ENCODE results near the gene CRB2. TPM values are rescaled to one million over a fixed set of nuclear protein-coding genes. Genes with fewer than 3 reads are reported as not detected.

CRB2 gene
- total RNA-seq, 1 donor from 2014 or later, result not detected

DNA sequence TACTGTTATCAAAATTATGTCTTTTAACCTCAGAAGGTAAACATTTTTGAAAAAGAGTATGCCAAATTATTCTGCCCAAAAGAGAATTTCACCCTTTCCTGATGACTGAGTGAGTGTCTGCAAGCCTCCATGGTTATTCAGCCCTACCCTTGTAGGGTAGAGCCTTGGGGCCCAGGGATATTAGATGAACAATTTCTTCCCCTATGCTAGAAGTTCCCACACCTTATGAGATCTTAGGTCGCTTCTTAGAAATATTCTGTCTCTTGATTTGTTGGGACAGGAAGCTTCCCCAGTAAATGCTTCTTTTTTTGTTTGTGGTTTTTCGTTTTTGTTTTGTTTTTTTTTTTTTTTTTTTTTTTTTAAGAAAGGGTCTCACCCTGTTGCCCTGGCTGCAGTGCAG, 3.1 kb downstream of the CRB2 start:
- H3K4me3 Mint-ChIP-seq, result no peak overlapping the region
- no peak for DNase-seq
- no peaks in the 10 kb centered on the region for H3K9me3 Mint-ChIP-seq
- intact Hi-C loops (cut with micrococcal nuclease), result loop anchor here (10.0 kb wide), 1 partner anchor 894 kb away; no protein-coding TSS in a partner anchor
- no peak overlapping the region for H3K27ac Mint-ChIP-seq
- H3K36me3 Mint-ChIP-seq (ENCODE audit: low read depth), result no peaks in the 10 kb centered on the region
- no peaks in the 10 kb centered on the region for H3K27me3 Mint-ChIP-seq
- peaks cover 17% of the 10 kb centered on the region for H3K4me1 Mint-ChIP-seq

GRCh38 chr9:123359546-123359945, 3.5 kb downstream of the CRB2 start:
- Mint-ChIP-seq H3K4me1 (peaks cover 15% of the 10 kb centered on the region), H3K4me3 (no peak overlapping the region), H3K36me3 (ENCODE audit: low read depth) (no peaks in the 10 kb centered on the region), H3K27me3 (no peaks in the 10 kb centered on the region), H3K27ac (no peak overlapping the region), H3K9me3 (no peaks in the 10 kb centered on the region)
- intact Hi-C loops (cut with micrococcal nuclease), result loop anchor here (10.0 kb wide), 1 partner anchor 895 kb away; no protein-coding TSS in a partner anchor
- DNase-seq, result no peak

DNA sequence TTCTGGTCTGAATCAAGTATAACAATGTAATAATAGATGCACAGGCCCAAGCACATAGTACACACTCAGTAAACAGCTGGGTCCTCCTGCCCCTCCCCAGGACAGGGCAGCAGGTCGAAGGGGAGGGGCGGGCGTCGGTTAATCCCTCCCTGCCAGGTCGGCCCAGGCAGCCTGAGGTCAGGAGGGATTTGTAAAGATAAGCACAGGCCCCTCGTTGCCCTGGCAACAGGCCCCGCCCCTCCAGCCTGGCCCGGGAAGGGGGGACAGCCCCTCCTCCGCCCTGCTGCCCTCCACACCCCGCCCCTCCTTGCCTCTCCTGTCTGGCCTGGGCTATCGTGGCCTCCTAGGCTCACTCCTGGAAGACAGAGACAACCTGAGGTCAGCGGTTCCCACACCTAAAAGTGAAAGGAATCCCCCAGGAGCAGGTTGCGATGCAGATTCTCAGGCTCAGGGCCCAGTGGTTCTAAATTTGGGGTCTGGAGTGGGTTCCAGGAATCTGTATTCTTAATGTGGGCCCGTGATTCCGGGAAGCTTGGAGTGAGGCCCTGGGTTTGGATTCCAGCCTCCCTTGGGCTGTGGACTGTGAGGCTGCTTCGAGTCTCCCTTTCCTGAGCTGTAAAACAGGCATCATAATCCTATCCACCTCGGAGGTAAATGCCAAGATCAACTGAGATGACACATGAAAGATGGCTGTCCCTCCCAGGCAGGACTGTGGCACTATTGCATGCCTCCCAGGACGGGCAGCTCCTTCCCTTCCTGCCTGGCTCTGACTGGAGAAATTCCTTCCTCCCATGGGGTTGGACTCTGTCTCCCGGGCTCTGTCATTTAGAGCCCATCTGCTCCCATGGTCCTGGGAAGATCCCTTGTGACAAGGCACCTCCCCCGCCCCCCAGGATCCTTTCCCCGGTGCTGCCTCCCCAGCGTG, 4.4 kb downstream of the CRB2 start:
- no peak overlapping the region for H3K27ac Mint-ChIP-seq
- H3K4me3 Mint-ChIP-seq, result no peak overlapping the region
- H3K27me3 Mint-ChIP-seq, result peaks cover 2% of the 10 kb centered on the region
- intact Hi-C loops (cut with micrococcal nuclease), result no loop called here
- DNase-seq, result peak; percentile 80
- peaks cover 17% of the 10 kb centered on the region for H3K4me1 Mint-ChIP-seq
- H3K36me3 Mint-ChIP-seq (ENCODE audit: low read depth), result no peaks in the 10 kb centered on the region
- no peaks in the 10 kb centered on the region for H3K9me3 Mint-ChIP-seq

- Mint-ChIP-seq H3K36me3 (ENCODE audit: low read depth) (no peaks in the 10 kb centered on the region), H3K9me3 (no peaks in the 10 kb centered on the region), H3K27me3 (peaks cover 3% of the 10 kb centered on the region), H3K27ac (no peak overlapping the region), H3K4me1 (peaks cover 18% of the 10 kb centered on the region), H3K4me3 (no peak overlapping the region)
- no peak for DNase-seq
- intact Hi-C loops (cut with micrococcal nuclease), result no loop called here
These were observed 5.2 kb downstream of the CRB2 start for GRCh38 chr9:123361086-123361730.

- no peaks in the 10 kb centered on the region for H3K36me3 Mint-ChIP-seq (ENCODE audit: low read depth)
- no peak overlapping the region for H3K27ac Mint-ChIP-seq
- H3K9me3 Mint-ChIP-seq, result no peaks in the 10 kb centered on the region
- intact Hi-C loops (cut with micrococcal nuclease), result no loop called here
- no peak for DNase-seq
- peaks cover 3% of the 10 kb centered on the region for H3K27me3 Mint-ChIP-seq
- H3K4me1 Mint-ChIP-seq, result peaks cover 18% of the 10 kb centered on the region
- no peak overlapping the region for H3K4me3 Mint-ChIP-seq
These were observed 5.9 kb downstream of the CRB2 start for GRCh38 chr9:123361731-123362510.

DNA sequence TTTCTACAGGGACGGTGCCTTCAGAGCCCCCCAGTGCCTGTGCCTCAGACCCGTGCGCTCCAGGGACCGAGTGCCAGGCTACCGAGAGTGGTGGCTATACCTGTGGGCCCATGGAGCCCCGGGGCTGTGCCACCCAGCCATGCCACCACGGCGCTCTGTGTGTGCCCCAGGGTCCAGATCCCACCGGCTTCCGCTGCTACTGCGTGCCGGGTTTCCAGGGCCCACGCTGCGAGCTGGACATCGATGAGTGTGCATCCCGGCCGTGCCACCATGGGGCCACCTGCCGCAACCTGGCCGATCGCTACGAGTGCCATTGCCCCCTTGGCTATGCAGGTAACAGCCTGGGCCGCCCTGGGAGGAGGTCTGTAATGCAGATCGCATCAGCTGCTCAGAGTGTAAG, 6.9 kb downstream of the CRB2 start:
- intact Hi-C loops (cut with micrococcal nuclease), result no loop called here
- no peaks in the 10 kb centered on the region for H3K9me3 Mint-ChIP-seq
- H3K36me3 Mint-ChIP-seq (ENCODE audit: low read depth), result no peaks in the 10 kb centered on the region
- H3K27ac Mint-ChIP-seq, result no peak overlapping the region
- peaks cover 3% of the 10 kb centered on the region for H3K27me3 Mint-ChIP-seq
- H3K4me1 Mint-ChIP-seq, result peaks cover 18% of the 10 kb centered on the region
- H3K4me3 Mint-ChIP-seq, result no peak overlapping the region
- no peak for DNase-seq

GRCh38 chr9:123364241-123364824, 8.3 kb downstream of the CRB2 start:
- no peak for DNase-seq
- intact Hi-C loops (cut with micrococcal nuclease), result no loop called here
- Mint-ChIP-seq H3K4me3 (no peak overlapping the region), H3K36me3 (ENCODE audit: low read depth) (no peaks in the 10 kb centered on the region), H3K27ac (no peak overlapping the region), H3K4me1 (peaks cover 10% of the 10 kb centered on the region), H3K9me3 (no peaks in the 10 kb centered on the region), H3K27me3 (peaks cover 5% of the 10 kb centered on the region)

DNA sequence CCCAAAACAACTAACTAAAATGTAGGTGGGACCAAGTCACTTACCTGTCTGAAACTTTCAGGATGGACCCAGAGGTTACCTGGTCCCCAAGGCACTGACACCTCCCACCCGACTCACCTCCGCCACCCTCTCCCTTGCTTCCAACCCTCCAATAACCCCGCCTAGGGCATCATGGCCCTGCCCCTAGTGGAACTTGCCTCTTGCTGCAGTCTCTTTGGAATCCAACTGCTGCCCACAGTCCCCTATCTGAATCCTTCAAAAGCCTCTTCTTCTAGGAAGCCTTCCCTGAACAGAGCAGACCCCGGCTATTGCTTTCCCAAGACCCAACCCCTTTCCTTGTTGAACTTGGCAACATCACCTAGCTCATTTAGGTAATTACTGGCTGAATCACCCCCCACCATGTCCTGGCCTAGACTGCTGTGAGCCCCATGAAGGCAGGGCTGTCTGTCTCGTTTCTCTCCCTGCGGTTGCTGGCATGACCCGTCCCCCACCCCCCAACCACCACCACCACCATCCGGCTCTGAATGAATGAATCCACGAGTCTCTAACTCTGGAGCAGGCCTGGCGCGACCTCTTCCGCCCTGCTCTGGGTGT, 9.4 kb downstream of the CRB2 start:
- peaks cover 2% of the 10 kb centered on the region for H3K4me1 Mint-ChIP-seq
- no peak overlapping the region for H3K4me3 Mint-ChIP-seq
- no peaks in the 10 kb centered on the region for H3K36me3 Mint-ChIP-seq (ENCODE audit: low read depth)
- H3K9me3 Mint-ChIP-seq, result no peaks in the 10 kb centered on the region
- DNase-seq, result no peak
- peaks cover 8% of the 10 kb centered on the region for H3K27me3 Mint-ChIP-seq
- intact Hi-C loops (cut with micrococcal nuclease), result no loop called here
- H3K27ac Mint-ChIP-seq, result peak overlapping the region; percentile 26

- H3K27ac Mint-ChIP-seq, result no peak overlapping the region
- H3K36me3 Mint-ChIP-seq (ENCODE audit: low read depth), result no peaks in the 10 kb centered on the region
- peaks cover 2% of the 10 kb centered on the region for H3K4me1 Mint-ChIP-seq
- intact Hi-C loops (cut with micrococcal nuclease), result no loop called here
- DNase-seq, result no peak
- H3K9me3 Mint-ChIP-seq, result no peaks in the 10 kb centered on the region
- H3K27me3 Mint-ChIP-seq, result peaks cover 8% of the 10 kb centered on the region
- H3K4me3 Mint-ChIP-seq, result no peak overlapping the region
These were observed 10.0 kb downstream of the CRB2 start for GRCh38 chr9:123365881-123366528.

- Mint-ChIP-seq H3K36me3 (ENCODE audit: low read depth) (no peaks in the 10 kb centered on the region), H3K4me1 (peaks cover 2% of the 10 kb centered on the region), H3K4me3 (no peak overlapping the region), H3K27me3 (peaks cover 21% of the 10 kb centered on the region), H3K9me3 (no peaks in the 10 kb centered on the region), H3K27ac (no peak overlapping the region)
- intact Hi-C loops (cut with micrococcal nuclease), result no loop called here
- no peak for DNase-seq
These were observed 12.0 kb downstream of the CRB2 start for GRCh38 chr9:123368023-123368422.

- Mint-ChIP-seq H3K4me3 (no peak overlapping the region), H3K36me3 (ENCODE audit: low read depth) (no peaks in the 10 kb centered on the region), H3K27ac (no peak overlapping the region), H3K9me3 (no peaks in the 10 kb centered on the region), H3K4me1 (peaks cover 2% of the 10 kb centered on the region), H3K27me3 (peaks cover 21% of the 10 kb centered on the region)
- no peak for DNase-seq
- intact Hi-C loops (cut with micrococcal nuclease), result no loop called here
These were observed 12.6 kb downstream of the CRB2 start for GRCh38 chr9:123368536-123369153.

- H3K27ac Mint-ChIP-seq, result no peak overlapping the region
- peaks cover 25% of the 10 kb centered on the region for H3K27me3 Mint-ChIP-seq
- no peaks in the 10 kb centered on the region for H3K9me3 Mint-ChIP-seq
- intact Hi-C loops (cut with micrococcal nuclease), result no loop called here
- DNase-seq, result no peak
- H3K4me1 Mint-ChIP-seq, result peaks cover 2% of the 10 kb centered on the region
- no peaks in the 10 kb centered on the region for H3K36me3 Mint-ChIP-seq (ENCODE audit: low read depth)
- H3K4me3 Mint-ChIP-seq, result no peak overlapping the region
These were observed 13.3 kb downstream of the CRB2 start for GRCh38 chr9:123369296-123369695.

All from activated CD4-positive, alpha-beta T cell treated with anti-CD3 and anti-CD28 coated beads, Interleukin-2, amount 10 ng/mL, durations not matched to agents 24 days and 14 days (primary cell).